ENCODE measurements around the gene SKAP2.

DNA sequence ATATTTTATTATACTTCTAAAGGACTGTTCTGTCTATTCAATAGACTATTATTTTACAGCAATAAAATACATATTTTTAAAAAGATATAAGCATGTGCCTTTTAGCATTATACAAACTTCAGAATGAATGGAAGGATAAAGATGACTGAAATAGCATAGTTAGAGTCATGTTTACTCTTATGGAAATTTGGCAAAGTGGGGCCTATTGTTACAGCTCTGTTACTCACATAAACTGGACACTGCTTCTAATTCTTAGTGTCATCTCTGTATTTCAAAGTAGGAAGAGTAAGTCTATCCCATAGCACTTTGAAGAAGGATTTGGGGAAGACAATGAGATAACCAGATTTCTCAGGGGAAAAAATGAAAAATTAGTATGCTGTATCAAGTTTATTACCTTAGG, 168.2 kb downstream of the SKAP2 start:
- TF ChIP-seq, protein P1, sequence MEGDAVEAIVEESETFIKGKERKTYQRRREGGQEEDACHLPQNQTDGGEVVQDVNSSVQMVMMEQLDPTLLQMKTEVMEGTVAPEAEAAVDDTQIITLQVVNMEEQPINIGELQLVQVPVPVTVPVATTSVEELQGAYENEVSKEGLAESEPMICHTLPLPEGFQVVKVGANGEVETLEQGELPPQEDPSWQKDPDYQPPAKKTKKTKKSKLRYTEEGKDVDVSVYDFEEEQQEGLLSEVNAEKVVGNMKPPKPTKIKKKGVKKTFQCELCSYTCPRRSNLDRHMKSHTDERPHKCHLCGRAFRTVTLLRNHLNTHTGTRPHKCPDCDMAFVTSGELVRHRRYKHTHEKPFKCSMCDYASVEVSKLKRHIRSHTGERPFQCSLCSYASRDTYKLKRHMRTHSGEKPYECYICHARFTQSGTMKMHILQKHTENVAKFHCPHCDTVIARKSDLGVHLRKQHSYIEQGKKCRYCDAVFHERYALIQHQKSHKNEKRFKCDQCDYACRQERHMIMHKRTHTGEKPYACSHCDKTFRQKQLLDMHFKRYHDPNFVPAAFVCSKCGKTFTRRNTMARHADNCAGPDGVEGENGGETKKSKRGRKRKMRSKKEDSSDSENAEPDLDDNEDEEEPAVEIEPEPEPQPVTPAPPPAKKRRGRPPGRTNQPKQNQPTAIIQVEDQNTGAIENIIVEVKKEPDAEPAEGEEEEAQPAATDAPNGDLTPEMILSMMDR (optimal IDR thresholded peaks at IDR 0.05 in 1 of 3, IDR thresholded peaks at IDR 0.05 in 1 of 3, conservative IDR thresholded peaks at IDR 0.05 in 1 of 3; ENCODE audit: extremely low read depth in 1 of 3, insufficient read depth in 2 of 3, low read length in 3 of 3), result no peak
- TF ChIP-seq EZH2 (IDR thresholded peaks at IDR 0.05; ENCODE audit: low read length), result no peak

Data from keratinocyte (primary cell).